ENCODE measurements around the gene TBC1D22A.

DNA sequence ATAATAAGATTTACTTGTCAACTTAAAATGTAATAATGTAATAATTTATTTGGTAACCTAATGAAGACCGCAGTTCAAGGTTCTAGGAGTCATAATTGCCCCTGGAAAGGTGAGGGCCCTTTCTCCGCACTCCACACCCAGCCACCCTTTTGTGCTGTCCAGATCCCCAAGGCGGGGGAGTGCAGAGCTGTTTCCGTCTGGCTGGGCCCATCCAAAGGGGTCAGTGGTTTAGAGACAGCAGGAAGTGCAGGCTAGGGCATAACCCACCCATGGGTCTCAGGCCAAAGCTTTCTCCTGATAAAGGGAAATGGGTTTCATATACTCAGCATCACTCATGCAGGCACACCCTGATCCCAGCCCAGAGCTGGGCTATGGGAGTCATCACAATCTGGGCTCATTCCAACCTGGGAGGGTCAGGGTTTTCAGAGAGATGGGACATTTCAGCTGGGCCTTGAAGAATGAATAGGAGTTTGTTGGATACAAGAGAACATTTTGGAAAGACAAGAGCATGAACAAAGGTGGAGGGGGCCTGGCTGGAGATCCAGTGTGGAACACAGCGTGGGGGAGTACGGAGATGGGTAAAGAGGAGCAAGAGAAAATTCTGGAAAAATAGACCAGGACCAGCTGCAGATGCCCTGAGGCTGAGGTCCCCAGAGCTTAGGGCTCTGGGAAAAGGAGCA, 432.2 kb downstream of the TBC1D22A start:
- TF ChIP-seq, protein P1, sequence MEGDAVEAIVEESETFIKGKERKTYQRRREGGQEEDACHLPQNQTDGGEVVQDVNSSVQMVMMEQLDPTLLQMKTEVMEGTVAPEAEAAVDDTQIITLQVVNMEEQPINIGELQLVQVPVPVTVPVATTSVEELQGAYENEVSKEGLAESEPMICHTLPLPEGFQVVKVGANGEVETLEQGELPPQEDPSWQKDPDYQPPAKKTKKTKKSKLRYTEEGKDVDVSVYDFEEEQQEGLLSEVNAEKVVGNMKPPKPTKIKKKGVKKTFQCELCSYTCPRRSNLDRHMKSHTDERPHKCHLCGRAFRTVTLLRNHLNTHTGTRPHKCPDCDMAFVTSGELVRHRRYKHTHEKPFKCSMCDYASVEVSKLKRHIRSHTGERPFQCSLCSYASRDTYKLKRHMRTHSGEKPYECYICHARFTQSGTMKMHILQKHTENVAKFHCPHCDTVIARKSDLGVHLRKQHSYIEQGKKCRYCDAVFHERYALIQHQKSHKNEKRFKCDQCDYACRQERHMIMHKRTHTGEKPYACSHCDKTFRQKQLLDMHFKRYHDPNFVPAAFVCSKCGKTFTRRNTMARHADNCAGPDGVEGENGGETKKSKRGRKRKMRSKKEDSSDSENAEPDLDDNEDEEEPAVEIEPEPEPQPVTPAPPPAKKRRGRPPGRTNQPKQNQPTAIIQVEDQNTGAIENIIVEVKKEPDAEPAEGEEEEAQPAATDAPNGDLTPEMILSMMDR (IDR thresholded peaks at IDR 0.05), result no peak
- TF ChIP-seq POLR2AphosphoS5 (IDR thresholded peaks at IDR 0.05) (no peak), POLR2A (IDR thresholded peaks at IDR 0.05) (no peak)
